Activated CD4-positive, alpha-beta T cell treated with anti-CD3 and anti-CD28 coated beads for 36 hours (primary cell): Measurements from ENCODE around the gene CNTNAP2. TPM values are rescaled to one million over a fixed set of nuclear protein-coding genes. Genes with fewer than 3 reads are reported as not detected.
"Not testable (repeated sequence)": the region's sequence is repeated elsewhere in the genome, so short reads cannot be mapped to it uniquely, and the experiment has no call there.

Experiments
- ATAC-seq: fragments of 200-7000 bp; cut with Tn5 transposase; one replicate; pipeline ENCODE4 v1.10.0; 2021; ENCODE audit warnings: mild to moderate bottlenecking, moderate library complexity
- CTCF ChIA-PET: fragments of 350-600 bp; sonication (Branson Sonifier 250); formaldehyde crosslinking; loops from one replicate; lab custom pipeline; 2021; ENCODE audit warnings: antibody characterized with exemption; lab: Charles Lee
- POLR2A ChIA-PET: fragments of 350-600 bp; sonication (Branson Sonifier 250); formaldehyde crosslinking; loops from one replicate; lab custom pipeline; 2021; ENCODE audit warnings: antibody characterized with exemption, inconsistent platforms; lab: Charles Lee
- DNase-seq: peaks from one replicate; pipeline ENCODE4 v3.0.0-alpha.2; 2020
- H3K27ac Mint-ChIP-seq: one replicate; pipeline ENCODE4 v1.8.0; 2021; ENCODE audit warnings: mixed read lengths
- H3K27me3 Mint-ChIP-seq: one replicate; pipeline ENCODE4 v1.8.0; 2021; ENCODE audit warnings: mixed read lengths
- H3K36me3 Mint-ChIP-seq: one replicate; pipeline ENCODE4 v1.8.0; 2021; ENCODE audit warnings: low read depth, mixed read lengths
- H3K4me1 Mint-ChIP-seq: one replicate; pipeline ENCODE4 v1.8.0; 2021; ENCODE audit warnings: mixed read lengths
- H3K4me3 Mint-ChIP-seq: one replicate; pipeline ENCODE4 v1.8.0; 2021; ENCODE audit warnings: mild to moderate bottlenecking, moderate library complexity, mixed read lengths
- H3K9me3 Mint-ChIP-seq: one replicate; pipeline ENCODE4 v1.8.0; 2021; ENCODE audit warnings: low read depth, mixed read lengths
- intact Hi-C, 2 experiments: fragments of 100-400 bp; cut with DNase I in 1 of 2; cut with micrococcal nuclease in 1 of 2; formaldehyde crosslinking; loops; one replicate each; pipeline versions ENCODE4 v1.14.2 to v1.15.1; 2022 to 2024; cut with DNase I, micrococcal nuclease
- total RNA-seq, 2 experiments: library from RNA; stranded (reverse); gene quantifications; one replicate each; pipeline ENCODE4 v1.2.3, GENCODE V29; 2021

The CNTNAP2 gene
- total RNA-seq, 2 experiments from 2014 or later: not detected

- ATAC-seq (no peak), DNase-seq (no peak)
- ChIA-PET CTCF (no interaction called here), POLR2A (no interaction called here)
- Mint-ChIP-seq H3K4me3 (no peak overlapping the region), H3K36me3 (no peaks in the 10 kb centered on the region), H3K27ac (no peak overlapping the region), H3K9me3 (no peaks in the 10 kb centered on the region), H3K27me3 (no peaks in the 10 kb centered on the region), H3K4me1 (no peaks in the 10 kb centered on the region)
- intact Hi-C loops: no loop called here
Measured at GRCh38 chr7:147721962-147722830, 1605.6 kb downstream of the CNTNAP2 start.

- H3K4me3 Mint-ChIP-seq: no peak overlapping the region
- no peaks in the 10 kb centered on the region for H3K36me3 Mint-ChIP-seq
- no peak overlapping the region for H3K27ac Mint-ChIP-seq
- ATAC-seq (no peak), DNase-seq (no peak)
- no peaks in the 10 kb centered on the region for H3K4me1 Mint-ChIP-seq
- no peaks in the 10 kb centered on the region for H3K27me3 Mint-ChIP-seq
- POLR2A ChIA-PET: no interaction called here
- CTCF ChIA-PET: no interaction called here
- no peaks in the 10 kb centered on the region for H3K9me3 Mint-ChIP-seq
- intact Hi-C loops: no loop called here
Measured at GRCh38 chr7:147723536-147723935, 1606.9 kb downstream of the CNTNAP2 start.

- H3K9me3 Mint-ChIP-seq: peaks cover 9% of the 10 kb centered on the region
- no peak overlapping the region for H3K4me3 Mint-ChIP-seq
- CTCF ChIA-PET: interaction anchor here (0.8 kb wide), 1 partner anchor 12 kb away, joined by 3 read pairs; no protein-coding TSS in a partner anchor
- POLR2A ChIA-PET: no interaction called here
- no peak overlapping the region for H3K27ac Mint-ChIP-seq
- H3K36me3 Mint-ChIP-seq: no peaks in the 10 kb centered on the region
- intact Hi-C loops: no loop called here
- no peaks in the 10 kb centered on the region for H3K4me1 Mint-ChIP-seq
- ATAC-seq: no peak
- no peak for DNase-seq
- no peaks in the 10 kb centered on the region for H3K27me3 Mint-ChIP-seq
Measured at GRCh38 chr7:147731311-147731710, 1614.7 kb downstream of the CNTNAP2 start.

- H3K27me3 Mint-ChIP-seq, H3K27ac Mint-ChIP-seq, POLR2A ChIA-PET: not testable (repeated sequence)
Measured at GRCh38 chr7:147737559-147738214, 1621.1 kb downstream of the CNTNAP2 start.

GRCh38 chr7:147742301-147742700, 1625.7 kb downstream of the CNTNAP2 start:
- no peaks in the 10 kb centered on the region for H3K36me3 Mint-ChIP-seq
- H3K4me1 Mint-ChIP-seq: no peaks in the 10 kb centered on the region
- no peak overlapping the region for H3K27ac Mint-ChIP-seq
- ChIA-PET POLR2A (no interaction called here), CTCF (no interaction called here)
- intact Hi-C loops: no loop called here
- no peaks in the 10 kb centered on the region for H3K27me3 Mint-ChIP-seq
- no peak for ATAC-seq
- no peak overlapping the region for H3K4me3 Mint-ChIP-seq
- peaks cover 3% of the 10 kb centered on the region for H3K9me3 Mint-ChIP-seq
- DNase-seq: no peak

More at GRCh38 chr7:147737559-147738214, 1621.1 kb downstream of the CNTNAP2 start:
- intact Hi-C loops, CTCF ChIA-PET, H3K36me3 Mint-ChIP-seq, DNase-seq, H3K4me1 Mint-ChIP-seq, H3K4me3 Mint-ChIP-seq, ATAC-seq, H3K9me3 Mint-ChIP-seq: not testable (repeated sequence)

- no peaks in the 10 kb centered on the region for H3K36me3 Mint-ChIP-seq
- DNase-seq (no peak), ATAC-seq (no peak)
- H3K9me3 Mint-ChIP-seq: no peaks in the 10 kb centered on the region
- CTCF ChIA-PET: interaction anchor here (0.6 kb wide), 1 partner anchor 504 kb away, joined by 3 read pairs; no protein-coding TSS in a partner anchor
- no peaks in the 10 kb centered on the region for H3K4me1 Mint-ChIP-seq
- intact Hi-C loops: no loop called here
- POLR2A ChIA-PET: no interaction called here
- no peak overlapping the region for H3K27ac Mint-ChIP-seq
- H3K27me3 Mint-ChIP-seq: no peaks in the 10 kb centered on the region
- H3K4me3 Mint-ChIP-seq: no peak overlapping the region
Measured at GRCh38 chr7:147756300-147756699, 1639.7 kb downstream of the CNTNAP2 start.

GRCh38 chr7:147759327-147759943, 1642.8 kb downstream of the CNTNAP2 start:
- Mint-ChIP-seq H3K4me1 (no peaks in the 10 kb centered on the region), H3K36me3 (no peaks in the 10 kb centered on the region), H3K27me3 (no peaks in the 10 kb centered on the region), H3K9me3 (no peaks in the 10 kb centered on the region), H3K4me3 (no peak overlapping the region), H3K27ac (no peak overlapping the region)
- DNase-seq (no peak), ATAC-seq (no peak)
- intact Hi-C loops: no loop called here
- CTCF ChIA-PET: no interaction called here
- POLR2A ChIA-PET: no interaction called here

- no peaks in the 10 kb centered on the region for H3K27me3 Mint-ChIP-seq
- ATAC-seq: no peak
- POLR2A ChIA-PET: no interaction called here
- CTCF ChIA-PET: no interaction called here
- intact Hi-C loops: no loop called here
- no peak overlapping the region for H3K27ac Mint-ChIP-seq
- H3K36me3 Mint-ChIP-seq: no peaks in the 10 kb centered on the region
- no peaks in the 10 kb centered on the region for H3K4me1 Mint-ChIP-seq
- DNase-seq: no peak
- H3K4me3 Mint-ChIP-seq: no peak overlapping the region
- no peaks in the 10 kb centered on the region for H3K9me3 Mint-ChIP-seq
Measured at GRCh38 chr7:147765301-147765700, 1648.7 kb downstream of the CNTNAP2 start.

GRCh38 chr7:147771344-147771743, 1654.7 kb downstream of the CNTNAP2 start:
- Mint-ChIP-seq H3K4me1 (no peaks in the 10 kb centered on the region), H3K27me3 (no peaks in the 10 kb centered on the region), H3K36me3 (no peaks in the 10 kb centered on the region), H3K4me3 (no peak overlapping the region), H3K27ac (no peak overlapping the region), H3K9me3 (no peaks in the 10 kb centered on the region)
- intact Hi-C loops: loop anchor here in 1 of 2 experiments (5.0 kb wide), 1 partner anchor 364 kb away; no protein-coding TSS in a partner anchor
- DNase-seq (no peak), ATAC-seq (no peak)
- ChIA-PET CTCF (no interaction called here), POLR2A (no interaction called here)

GRCh38 chr7:147774461-147774860, 1657.9 kb downstream of the CNTNAP2 start:
- CTCF ChIA-PET: no interaction called here

GRCh38 chr7:147775516-147776284, 1659.1 kb downstream of the CNTNAP2 start:
- intact Hi-C loops: no loop called here
- ATAC-seq (no peak), DNase-seq (no peak)
- no peak overlapping the region for H3K27ac Mint-ChIP-seq
- H3K27me3 Mint-ChIP-seq: no peaks in the 10 kb centered on the region
- no peak overlapping the region for H3K4me3 Mint-ChIP-seq
- no peaks in the 10 kb centered on the region for H3K4me1 Mint-ChIP-seq
- ChIA-PET POLR2A (no interaction called here), CTCF (no interaction called here)
- no peaks in the 10 kb centered on the region for H3K9me3 Mint-ChIP-seq
- no peaks in the 10 kb centered on the region for H3K36me3 Mint-ChIP-seq

More at GRCh38 chr7:147774461-147774860, 1657.9 kb downstream of the CNTNAP2 start:
- ATAC-seq: no peak
- intact Hi-C loops: loop anchor here in 1 of 2 experiments (5.0 kb wide), 1 partner anchor 367 kb away; no protein-coding TSS in a partner anchor
- Mint-ChIP-seq H3K4me1 (no peaks in the 10 kb centered on the region), H3K27ac (no peak overlapping the region), H3K4me3 (no peak overlapping the region), H3K9me3 (no peaks in the 10 kb centered on the region), H3K27me3 (no peaks in the 10 kb centered on the region), H3K36me3 (no peaks in the 10 kb centered on the region)
- no peak for DNase-seq
- POLR2A ChIA-PET: no interaction called here
